HG03196 (cell line): ENCODE data around the gene CUBN.

Source experiments
- ATAC-seq: cut with Tn5 transposase; IDR thresholded peaks from one replicate; pipeline ENCODE4 v1.9.1; 2021; ENCODE audit not compliant: unreplicated experiment

Gene CUBN

GRCh38 chr10:17109046-17109445, 20.6 kb downstream of the CUBN start:
- no peak for ATAC-seq

GRCh38 chr10:17106991-17107390, 22.6 kb downstream of the CUBN start:
- no peak for ATAC-seq

- ATAC-seq = no peak
These were observed 27.7 kb downstream of the CUBN start for GRCh38 chr10:17101910-17102266.

- ATAC-seq = no peak
These were observed 28.2 kb downstream of the CUBN start for GRCh38 chr10:17101257-17101909.

GRCh38 chr10:17100586-17100985, 29.0 kb downstream of the CUBN start:
- ATAC-seq = no peak

- ATAC-seq = no peak
These were observed 31.6 kb downstream of the CUBN start for GRCh38 chr10:17098012-17098411.

GRCh38 chr10:17094844-17095243, 34.8 kb downstream of the CUBN start:
- no peak for ATAC-seq

GRCh38 chr10:17092986-17093803, 36.4 kb downstream of the CUBN start:
- no peak for ATAC-seq

- ATAC-seq = no peak
These were observed 37.2 kb downstream of the CUBN start for GRCh38 chr10:17092216-17092944.

- no peak for ATAC-seq
These were observed 41.3 kb downstream of the CUBN start for GRCh38 chr10:17088118-17088806.

- no peak for ATAC-seq
These were observed 42.7 kb downstream of the CUBN start for GRCh38 chr10:17086865-17087367.

- no peak for ATAC-seq
These were observed 44.4 kb downstream of the CUBN start for GRCh38 chr10:17085011-17085725.

- no peak for ATAC-seq
These were observed 45.4 kb downstream of the CUBN start for GRCh38 chr10:17084258-17084657.

GRCh38 chr10:17081431-17081830, 48.2 kb downstream of the CUBN start:
- ATAC-seq = no peak

GRCh38 chr10:17077890-17078289, 51.7 kb downstream of the CUBN start:
- no peak for ATAC-seq

- ATAC-seq = no peak
These were observed 52.2 kb downstream of the CUBN start for GRCh38 chr10:17077346-17077781.

- ATAC-seq = no peak
These were observed 52.8 kb downstream of the CUBN start for GRCh38 chr10:17076626-17077345.

- no peak for ATAC-seq
These were observed 53.9 kb downstream of the CUBN start for GRCh38 chr10:17075533-17076359.

GRCh38 chr10:17074541-17074847, 55.1 kb downstream of the CUBN start:
- ATAC-seq = no peak
